ENCODE results near the gene MOB3A.

The MOB3A gene

GRCh38 chr19:2043961-2044708 lies 52.0 kb downstream of the MOB3A start:
- no CpG with 5 or more reads among the region's 11 CpGs for WGBS (ENCODE audit: insufficient coverage, insufficient read length)
- Histone ChIP-seq H3K27ac (ENCODE audit: low read length) (no peak overlapping the region), H3K27me3 (ENCODE audit: control insufficient read depth, insufficient read depth, low read length) (no peaks in the 10 kb centered on the region), H3K36me3 (ENCODE audit: control insufficient read depth, insufficient read depth, low read length) (peaks cover 36% of the 10 kb centered on the region), H3K9me3 (ENCODE audit: control insufficient read depth, insufficient read depth, low read length) (no peaks in the 10 kb centered on the region), H3K4me3 (ENCODE audit: low read length) (no peak overlapping the region), H3K4me1 (ENCODE audit: control insufficient read depth, insufficient read depth, low read length) (peaks cover 5% of the 10 kb centered on the region)
- no peak for DNase-seq (ENCODE audit: low read depth, low spot score)

GRCh38 chr19:2043251-2043641 lies 52.9 kb downstream of the MOB3A start:
- no peak overlapping the region for H3K27ac ChIP-seq (ENCODE audit: low read length)
- peaks cover 38% of the 10 kb centered on the region for H3K36me3 ChIP-seq (ENCODE audit: control insufficient read depth, insufficient read depth, low read length)
- no peak for DNase-seq (ENCODE audit: low read depth, low spot score)
- H3K4me3 ChIP-seq (ENCODE audit: low read length) = no peak overlapping the region
- peaks cover 5% of the 10 kb centered on the region for H3K4me1 ChIP-seq (ENCODE audit: control insufficient read depth, insufficient read depth, low read length)
- no peaks in the 10 kb centered on the region for H3K9me3 ChIP-seq (ENCODE audit: control insufficient read depth, insufficient read depth, low read length)
- WGBS (ENCODE audit: insufficient coverage, insufficient read length) = no CpG with 5 or more reads among the region's 9 CpGs
- no peaks in the 10 kb centered on the region for H3K27me3 ChIP-seq (ENCODE audit: control insufficient read depth, insufficient read depth, low read length)

- peaks cover 38% of the 10 kb centered on the region for H3K36me3 ChIP-seq (ENCODE audit: control insufficient read depth, insufficient read depth, low read length)
- H3K27me3 ChIP-seq (ENCODE audit: control insufficient read depth, insufficient read depth, low read length) = no peaks in the 10 kb centered on the region
- H3K9me3 ChIP-seq (ENCODE audit: control insufficient read depth, insufficient read depth, low read length) = no peaks in the 10 kb centered on the region
- DNase-seq (ENCODE audit: low read depth, low spot score) = no peak
- no peak overlapping the region for H3K4me3 ChIP-seq (ENCODE audit: low read length)
- H3K27ac ChIP-seq (ENCODE audit: low read length) = no peak overlapping the region
- WGBS (ENCODE audit: insufficient coverage, insufficient read length) = no CpG with 5 or more reads among the region's 29 CpGs
- H3K4me1 ChIP-seq (ENCODE audit: control insufficient read depth, insufficient read depth, low read length) = peaks cover 5% of the 10 kb centered on the region
Observed at GRCh38 chr19:2042485-2043250, 53.5 kb downstream of the MOB3A start.

- no CpG with 5 or more reads among the region's 77 CpGs for WGBS (ENCODE audit: insufficient coverage, insufficient read length)
- H3K4me3 ChIP-seq (ENCODE audit: low read length) = peak overlapping the region; percentile 11; the same call in 1 of the 2 replicates
- peaks cover 38% of the 10 kb centered on the region for H3K36me3 ChIP-seq (ENCODE audit: control insufficient read depth, insufficient read depth, low read length)
- H3K27ac ChIP-seq (ENCODE audit: low read length) = no peak overlapping the region
- no peak for DNase-seq (ENCODE audit: low read depth, low spot score)
- peaks cover 5% of the 10 kb centered on the region for H3K4me1 ChIP-seq (ENCODE audit: control insufficient read depth, insufficient read depth, low read length)
- no peaks in the 10 kb centered on the region for H3K27me3 ChIP-seq (ENCODE audit: control insufficient read depth, insufficient read depth, low read length)
- no peaks in the 10 kb centered on the region for H3K9me3 ChIP-seq (ENCODE audit: control insufficient read depth, insufficient read depth, low read length)
Observed at GRCh38 chr19:2041683-2042484, 54.2 kb downstream of the MOB3A start.

GRCh38 chr19:2041433-2041682 lies 54.8 kb downstream of the MOB3A start:
- no CpG with 5 or more reads among the region's 6 CpGs for WGBS (ENCODE audit: insufficient coverage, insufficient read length)
- peaks cover 34% of the 10 kb centered on the region for H3K36me3 ChIP-seq (ENCODE audit: control insufficient read depth, insufficient read depth, low read length)
- H3K27me3 ChIP-seq (ENCODE audit: control insufficient read depth, insufficient read depth, low read length) = no peaks in the 10 kb centered on the region
- DNase-seq (ENCODE audit: low read depth, low spot score) = no peak
- H3K27ac ChIP-seq (ENCODE audit: low read length) = no peak overlapping the region
- no peaks in the 10 kb centered on the region for H3K9me3 ChIP-seq (ENCODE audit: control insufficient read depth, insufficient read depth, low read length)
- H3K4me1 ChIP-seq (ENCODE audit: control insufficient read depth, insufficient read depth, low read length) = peaks cover 5% of the 10 kb centered on the region
- H3K4me3 ChIP-seq (ENCODE audit: low read length) = no peak overlapping the region

- Histone ChIP-seq H3K27me3 (ENCODE audit: control insufficient read depth, insufficient read depth, low read length) (no peaks in the 10 kb centered on the region), H3K36me3 (ENCODE audit: control insufficient read depth, insufficient read depth, low read length) (peaks cover 29% of the 10 kb centered on the region), H3K4me3 (ENCODE audit: low read length) (no peak overlapping the region), H3K27ac (ENCODE audit: low read length) (no peak overlapping the region), H3K9me3 (ENCODE audit: control insufficient read depth, insufficient read depth, low read length) (no peaks in the 10 kb centered on the region), H3K4me1 (ENCODE audit: control insufficient read depth, insufficient read depth, low read length) (peaks cover 5% of the 10 kb centered on the region)
- DNase-seq (ENCODE audit: low read depth, low spot score) = no peak
- WGBS (ENCODE audit: insufficient coverage, insufficient read length) = no CpG with 5 or more reads among the region's 28 CpGs
Observed at GRCh38 chr19:2040647-2041432, 55.3 kb downstream of the MOB3A start.

GRCh38 chr19:2039959-2040646 lies 56.0 kb downstream of the MOB3A start:
- no CpG with 5 or more reads among the region's 20 CpGs for WGBS (ENCODE audit: insufficient coverage, insufficient read length)
- H3K4me1 ChIP-seq (ENCODE audit: control insufficient read depth, insufficient read depth, low read length) = peaks cover 5% of the 10 kb centered on the region
- no peak overlapping the region for H3K27ac ChIP-seq (ENCODE audit: low read length)
- no peaks in the 10 kb centered on the region for H3K9me3 ChIP-seq (ENCODE audit: control insufficient read depth, insufficient read depth, low read length)
- H3K4me3 ChIP-seq (ENCODE audit: low read length) = no peak overlapping the region
- no peaks in the 10 kb centered on the region for H3K27me3 ChIP-seq (ENCODE audit: control insufficient read depth, insufficient read depth, low read length)
- H3K36me3 ChIP-seq (ENCODE audit: control insufficient read depth, insufficient read depth, low read length) = peaks cover 26% of the 10 kb centered on the region
- DNase-seq (ENCODE audit: low read depth, low spot score) = no peak

- no peak for DNase-seq (ENCODE audit: low read depth, low spot score)
- peaks cover 5% of the 10 kb centered on the region for H3K4me1 ChIP-seq (ENCODE audit: control insufficient read depth, insufficient read depth, low read length)
- no peak overlapping the region for H3K4me3 ChIP-seq (ENCODE audit: low read length)
- H3K27ac ChIP-seq (ENCODE audit: low read length) = no peak overlapping the region
- peaks cover 26% of the 10 kb centered on the region for H3K36me3 ChIP-seq (ENCODE audit: control insufficient read depth, insufficient read depth, low read length)
- whole genome bisulfite sequencing (ENCODE audit: insufficient coverage, insufficient read length) = no CpG with 5 or more reads among the region's 30 CpGs
- no peaks in the 10 kb centered on the region for H3K9me3 ChIP-seq (ENCODE audit: control insufficient read depth, insufficient read depth, low read length)
- H3K27me3 ChIP-seq (ENCODE audit: control insufficient read depth, insufficient read depth, low read length) = no peaks in the 10 kb centered on the region
Observed at GRCh38 chr19:2039089-2039958, 56.8 kb downstream of the MOB3A start.

Data from iPS DF 6.9 (cell line).